ENCODE data around the gene TPCN2.

TPCN2 gene

GRCh38 chr11:69006816-69007215 lies 41.9 kb upstream of the TPCN2 start:
- DNase-seq (ENCODE audit: low read depth) = no peak
- no peak for TF ChIP-seq CTCF (conservative IDR thresholded peaks at IDR 0.05; ENCODE audit: low read length)
- no peak overlapping the region for H3K4me3 ChIP-seq (ENCODE audit: low read length)

GRCh38 chr11:69007975-69008381 lies 40.8 kb upstream of the TPCN2 start:
- DNase-seq (ENCODE audit: low read depth) = no peak
- no peak overlapping the region; the same call in 1 of the 2 replicates for H3K4me3 ChIP-seq (ENCODE audit: low read length)
- TF ChIP-seq CTCF (conservative IDR thresholded peaks at IDR 0.05; ENCODE audit: low read length) = no peak

GRCh38 chr11:69008737-69009440 lies 39.8 kb upstream of the TPCN2 start:
- peak; percentile 96 for DNase-seq (ENCODE audit: low read depth)
- no peak for TF ChIP-seq CTCF (conservative IDR thresholded peaks at IDR 0.05; ENCODE audit: low read length)
- H3K4me3 ChIP-seq (ENCODE audit: low read length) = peak overlapping the region; percentile 12

- no peak for DNase-seq (ENCODE audit: low read depth)
- peak overlapping the region; percentile 65; the same call in 1 of the 2 replicates for H3K4me3 ChIP-seq (ENCODE audit: low read length)
- TF ChIP-seq CTCF (conservative IDR thresholded peaks at IDR 0.05; ENCODE audit: low read length) = no peak
Measured at GRCh38 chr11:69009441-69010211, 39.1 kb upstream of the TPCN2 start.

GRCh38 chr11:69010361-69010891 lies 38.3 kb upstream of the TPCN2 start:
- peak overlapping the region; percentile 65 for H3K4me3 ChIP-seq (ENCODE audit: low read length)
- DNase-seq (ENCODE audit: low read depth) = no peak
- no peak for TF ChIP-seq CTCF (conservative IDR thresholded peaks at IDR 0.05; ENCODE audit: low read length)

GRCh38 chr11:69010964-69011623 lies 37.6 kb upstream of the TPCN2 start:
- H3K4me3 ChIP-seq (ENCODE audit: low read length) = peak overlapping the region; percentile 77
- TF ChIP-seq CTCF (conservative IDR thresholded peaks at IDR 0.05; ENCODE audit: low read length) = no peak
- DNase-seq (ENCODE audit: low read depth) = peak; percentile 79
